SK-N-SH treated with all-trans-retinoic acid at 6 μM for 48 hours (cell line): ENCODE data around the gene ETS1.

Experiments
- ARNTL ChIP-seq: fragments of 450-650 bp; formaldehyde crosslinking; IDR thresholded peaks from 2 replicates; pipeline ENCODE4 v1.5.0; 2020; ENCODE audit warnings: low read depth, mild to moderate bottlenecking, moderate library complexity, borderline replicate concordance
- BACH2 ChIP-seq: fragments of 250-450 bp; sonication (Bioruptor Pico); IDR thresholded peaks from 2 replicates; pipeline ENCODE4 v1.9.0; 2021; ENCODE audit warnings: mild to moderate bottlenecking, borderline replicate concordance
- CSRNP3 ChIP-seq: fragments of 250-450 bp; sonication (Bioruptor Pico); IDR thresholded peaks from 2 replicates; pipeline ENCODE4 v1.5.1; 2021; ENCODE audit warnings: mild to moderate bottlenecking, moderate library complexity
- ISL1 ChIP-seq: fragments of 250-450 bp; sonication (Bioruptor Pico); IDR thresholded peaks from 2 replicates; pipeline ENCODE4 v2.1.2; 2022; ENCODE audit warnings: mild to moderate bottlenecking, moderate library complexity
- PPARA ChIP-seq: fragments of 250-450 bp; sonication (Bioruptor Pico); IDR thresholded peaks from 2 replicates; pipeline ENCODE4 v1.5.0; 2020; ENCODE audit warnings: mild to moderate bottlenecking, borderline replicate concordance
- ZFP3 ChIP-seq: fragments of 250-450 bp; sonication (Bioruptor Pico); IDR thresholded peaks from 2 replicates; pipeline ENCODE4 v1.5.0; 2020; ENCODE audit warnings: mild to moderate bottlenecking, moderate library complexity
- ZNF70 ChIP-seq: fragments of 450-650 bp; formaldehyde crosslinking; IDR thresholded peaks from 2 replicates; pipeline ENCODE4 v1.5.0; 2020; ENCODE audit warnings: mild to moderate bottlenecking, moderate library complexity
- ZNF8 ChIP-seq: fragments of 450-650 bp; formaldehyde crosslinking; IDR thresholded peaks from 2 replicates; pipeline ENCODE4 v1.5.0; 2020; ENCODE audit warnings: mild to moderate bottlenecking, moderate library complexity
- TF ChIP-seq, protein P1 (sequence below): fragments of 250-450 bp; sonication (Bioruptor Pico); IDR thresholded peaks from 2 replicates; pipeline ENCODE4 v1.5.1; 2020; ENCODE audit warnings: low read depth, mild to moderate bottlenecking, moderate library complexity
- TF ChIP-seq, protein P2 (sequence below): fragments of 250-450 bp; sonication (Bioruptor Pico); IDR thresholded peaks from 2 replicates; pipeline ENCODE4 v1.5.0; 2020; ENCODE audit warnings: mild to moderate bottlenecking, moderate library complexity

GRCh38 chr11:128501632-128502549 lies 85.5 kb downstream of the ETS1 start:
- TF ChIP-seq ZNF8 (CRISPR knock-in tag) (no peak), ZNF70 (no peak), BACH2 (CRISPR knock-in tag) (no peak), PPARA (CRISPR knock-in tag) (no peak), ARNTL (CRISPR knock-in tag) (no peak), ZFP3 (CRISPR knock-in tag) (no peak), CSRNP3 (CRISPR knock-in tag) (no peak), ISL1 (CRISPR knock-in tag) (no peak)
- TF ChIP-seq, protein P1, sequence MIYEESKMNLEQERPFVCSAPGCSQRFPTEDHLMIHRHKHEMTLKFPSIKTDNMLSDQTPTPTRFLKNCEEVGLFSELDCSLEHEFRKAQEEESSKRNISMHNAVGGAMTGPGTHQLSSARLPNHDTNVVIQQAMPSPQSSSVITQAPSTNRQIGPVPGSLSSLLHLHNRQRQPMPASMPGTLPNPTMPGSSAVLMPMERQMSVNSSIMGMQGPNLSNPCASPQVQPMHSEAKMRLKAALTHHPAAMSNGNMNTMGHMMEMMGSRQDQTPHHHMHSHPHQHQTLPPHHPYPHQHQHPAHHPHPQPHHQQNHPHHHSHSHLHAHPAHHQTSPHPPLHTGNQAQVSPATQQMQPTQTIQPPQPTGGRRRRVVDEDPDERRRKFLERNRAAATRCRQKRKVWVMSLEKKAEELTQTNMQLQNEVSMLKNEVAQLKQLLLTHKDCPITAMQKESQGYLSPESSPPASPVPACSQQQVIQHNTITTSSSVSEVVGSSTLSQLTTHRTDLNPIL (CRISPR knock-in tag) = no peak
- TF ChIP-seq, protein P2, sequence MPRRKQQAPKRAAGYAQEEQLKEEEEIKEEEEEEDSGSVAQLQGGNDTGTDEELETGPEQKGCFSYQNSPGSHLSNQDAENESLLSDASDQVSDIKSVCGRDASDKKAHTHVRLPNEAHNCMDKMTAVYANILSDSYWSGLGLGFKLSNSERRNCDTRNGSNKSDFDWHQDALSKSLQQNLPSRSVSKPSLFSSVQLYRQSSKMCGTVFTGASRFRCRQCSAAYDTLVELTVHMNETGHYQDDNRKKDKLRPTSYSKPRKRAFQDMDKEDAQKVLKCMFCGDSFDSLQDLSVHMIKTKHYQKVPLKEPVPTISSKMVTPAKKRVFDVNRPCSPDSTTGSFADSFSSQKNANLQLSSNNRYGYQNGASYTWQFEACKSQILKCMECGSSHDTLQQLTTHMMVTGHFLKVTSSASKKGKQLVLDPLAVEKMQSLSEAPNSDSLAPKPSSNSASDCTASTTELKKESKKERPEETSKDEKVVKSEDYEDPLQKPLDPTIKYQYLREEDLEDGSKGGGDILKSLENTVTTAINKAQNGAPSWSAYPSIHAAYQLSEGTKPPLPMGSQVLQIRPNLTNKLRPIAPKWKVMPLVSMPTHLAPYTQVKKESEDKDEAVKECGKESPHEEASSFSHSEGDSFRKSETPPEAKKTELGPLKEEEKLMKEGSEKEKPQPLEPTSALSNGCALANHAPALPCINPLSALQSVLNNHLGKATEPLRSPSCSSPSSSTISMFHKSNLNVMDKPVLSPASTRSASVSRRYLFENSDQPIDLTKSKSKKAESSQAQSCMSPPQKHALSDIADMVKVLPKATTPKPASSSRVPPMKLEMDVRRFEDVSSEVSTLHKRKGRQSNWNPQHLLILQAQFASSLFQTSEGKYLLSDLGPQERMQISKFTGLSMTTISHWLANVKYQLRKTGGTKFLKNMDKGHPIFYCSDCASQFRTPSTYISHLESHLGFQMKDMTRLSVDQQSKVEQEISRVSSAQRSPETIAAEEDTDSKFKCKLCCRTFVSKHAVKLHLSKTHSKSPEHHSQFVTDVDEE (CRISPR knock-in tag) = no peak
